HG02970 (cell line): ENCODE results near the gene CASP9.
"Not testable (repeated sequence)": the region's sequence is repeated elsewhere in the genome, so short reads cannot be mapped to it uniquely, and the experiment has no call there.

Experiments used
- ATAC-seq: cut with Tn5 transposase; IDR thresholded peaks from one replicate; pipeline ENCODE4 v1.9.1; 2021; ENCODE audit warnings: mild to moderate bottlenecking, moderate library complexity, moderate number of reproducible peaks; ENCODE audit not compliant: unreplicated experiment, low FRiP score

CASP9 gene

DNA sequence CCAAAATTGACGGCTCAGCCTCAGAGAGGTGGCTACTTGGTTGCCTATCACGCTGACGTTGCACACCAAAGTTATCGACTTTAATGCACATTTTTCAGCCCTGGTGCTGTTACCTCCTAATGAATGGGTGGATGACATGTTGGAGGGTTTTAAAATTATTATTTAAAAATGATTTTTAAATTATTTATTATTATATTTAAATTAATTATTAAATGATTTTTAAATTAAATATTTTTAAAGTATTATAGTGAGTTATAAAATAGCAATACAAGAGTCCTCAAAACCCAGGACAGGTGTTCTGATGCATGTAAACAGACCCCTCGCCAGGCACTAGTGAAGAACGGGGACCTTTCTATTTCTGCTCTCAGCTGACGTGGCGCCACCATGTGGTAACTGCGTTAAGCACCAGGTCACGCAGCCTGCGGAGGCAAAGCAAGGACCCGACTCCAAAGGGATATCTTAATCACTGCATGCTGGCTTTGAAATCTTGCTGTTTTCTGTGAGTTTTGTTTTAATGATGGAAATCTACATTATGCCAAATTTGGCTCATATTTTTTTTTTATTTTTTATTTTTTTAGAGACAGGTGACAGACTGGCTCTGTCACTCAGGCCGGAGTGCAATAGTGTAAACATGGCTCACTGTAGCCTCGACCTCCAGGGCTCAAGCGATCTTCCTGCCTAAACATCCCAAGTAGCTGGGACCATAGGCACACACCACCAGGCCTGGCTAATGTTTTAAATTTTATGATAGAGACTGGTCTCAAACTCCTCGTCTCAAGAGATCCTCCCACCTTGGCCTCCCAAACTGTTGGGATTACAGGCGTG is 22.6 kb downstream of the CASP9 start:
- ATAC-seq: no peak

DNA sequence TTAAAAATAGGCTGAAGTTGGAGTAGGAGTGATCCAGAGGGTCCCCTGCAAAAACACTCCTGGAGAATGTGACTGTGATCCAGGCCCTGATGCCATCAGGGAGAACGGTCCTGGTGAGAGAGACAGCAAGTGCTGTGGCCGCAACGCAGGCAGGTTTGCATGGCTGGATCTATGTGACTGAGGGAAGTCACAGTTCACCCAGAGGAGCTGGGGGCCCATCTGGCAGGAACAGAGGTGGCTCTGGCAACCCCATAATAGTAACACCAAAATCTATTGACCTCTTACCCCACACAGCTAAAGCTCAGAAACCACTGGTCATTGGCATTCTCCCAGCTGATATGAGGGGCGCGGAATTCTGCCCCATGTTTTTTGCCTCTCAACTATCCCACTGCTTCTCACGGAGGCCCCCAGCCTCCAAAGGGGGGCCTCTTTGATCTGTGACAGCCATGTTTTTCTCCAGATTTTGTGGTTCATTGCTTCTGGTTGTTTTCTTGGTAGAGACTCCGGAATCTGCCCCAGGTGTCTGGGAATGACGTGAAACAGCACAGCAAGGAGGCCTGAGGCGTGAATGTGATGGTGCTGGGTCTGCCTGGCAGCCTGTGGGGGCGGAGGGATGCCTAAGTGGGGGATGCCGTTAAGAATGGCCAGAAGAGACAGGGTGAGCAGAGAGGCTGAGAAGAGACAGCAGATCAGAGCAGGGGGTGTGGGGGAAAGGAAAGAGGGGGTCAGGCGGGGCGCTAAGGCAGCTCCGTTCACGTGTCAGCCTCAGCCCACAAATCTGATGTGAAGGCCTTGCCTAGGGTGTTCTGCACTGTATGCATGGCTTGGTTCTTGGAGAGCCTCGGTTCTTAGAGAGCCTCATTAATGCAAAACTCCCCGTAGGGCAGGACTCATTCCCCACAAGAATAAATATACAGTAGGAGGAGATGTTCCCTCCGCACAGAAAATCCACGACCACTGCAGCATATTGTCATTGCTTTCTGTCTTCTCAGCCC is 23.5 kb downstream of the CASP9 start:
- no peak for ATAC-seq

DNA sequence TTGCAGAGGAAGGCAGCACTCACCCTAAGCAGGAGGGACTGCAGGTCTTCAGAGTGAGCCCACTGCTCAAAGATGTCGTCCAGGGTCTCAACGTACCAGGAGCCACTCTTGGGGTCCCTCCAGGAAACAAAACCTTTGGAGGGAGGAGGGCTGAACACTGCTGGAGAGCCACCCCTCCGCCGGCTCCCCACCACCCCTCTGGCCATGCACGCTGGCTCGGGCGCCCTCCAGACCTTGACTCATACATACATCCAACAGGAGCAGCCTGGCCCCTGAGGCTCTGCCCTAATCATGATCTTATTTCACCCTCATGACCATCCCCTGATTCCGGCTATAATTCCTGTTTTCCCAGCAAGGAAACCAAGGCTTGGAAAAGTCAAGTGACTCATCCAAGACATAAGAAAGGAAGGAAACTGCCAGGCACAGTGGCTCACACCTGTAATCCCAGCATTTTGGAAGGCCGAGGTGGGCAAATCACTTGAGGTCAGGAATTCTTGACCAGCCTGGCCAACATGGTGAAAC is 30.1 kb downstream of the CASP9 start:
- ATAC-seq: no peak

DNA sequence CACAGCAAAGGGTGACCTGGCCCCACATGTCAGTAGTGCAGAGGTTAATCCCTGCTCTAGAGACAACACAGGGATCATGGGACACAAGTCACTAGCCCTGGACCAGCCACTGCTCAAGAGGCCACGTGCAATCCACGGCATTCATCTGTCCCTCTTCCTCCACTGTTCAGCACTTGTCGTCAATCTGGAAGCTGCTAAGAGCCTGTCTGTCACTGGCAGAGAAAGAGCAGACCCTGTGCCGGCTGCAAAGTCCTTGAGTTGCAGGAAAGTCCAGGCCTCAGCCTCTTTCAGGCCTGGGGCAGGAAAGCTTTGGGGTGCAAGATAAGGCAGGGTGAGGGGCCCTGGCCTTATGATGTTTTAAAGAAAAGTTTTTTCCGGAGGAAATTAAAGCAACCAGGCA is 31.4 kb downstream of the CASP9 start:
- no peak for ATAC-seq

DNA sequence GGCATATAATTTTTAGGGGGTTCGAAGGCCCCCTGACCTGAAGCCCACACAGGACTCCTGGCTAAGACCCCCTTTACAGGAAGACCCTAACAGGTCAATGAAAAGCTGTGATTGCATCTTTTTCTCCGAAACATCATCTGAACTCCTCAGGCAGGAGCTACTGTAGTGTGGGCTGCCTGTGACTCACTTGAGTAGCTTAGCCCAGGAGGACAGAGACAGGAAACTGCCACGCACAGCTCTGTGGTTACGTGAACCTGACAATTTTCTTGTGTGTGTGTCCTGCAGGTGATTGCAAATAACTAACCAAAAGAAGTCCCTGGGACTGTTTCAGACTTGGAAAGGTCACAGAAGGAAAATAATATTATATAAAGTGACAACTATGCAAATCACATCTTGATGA is 33.0 kb downstream of the CASP9 start:
- not testable (repeated sequence) for ATAC-seq

DNA sequence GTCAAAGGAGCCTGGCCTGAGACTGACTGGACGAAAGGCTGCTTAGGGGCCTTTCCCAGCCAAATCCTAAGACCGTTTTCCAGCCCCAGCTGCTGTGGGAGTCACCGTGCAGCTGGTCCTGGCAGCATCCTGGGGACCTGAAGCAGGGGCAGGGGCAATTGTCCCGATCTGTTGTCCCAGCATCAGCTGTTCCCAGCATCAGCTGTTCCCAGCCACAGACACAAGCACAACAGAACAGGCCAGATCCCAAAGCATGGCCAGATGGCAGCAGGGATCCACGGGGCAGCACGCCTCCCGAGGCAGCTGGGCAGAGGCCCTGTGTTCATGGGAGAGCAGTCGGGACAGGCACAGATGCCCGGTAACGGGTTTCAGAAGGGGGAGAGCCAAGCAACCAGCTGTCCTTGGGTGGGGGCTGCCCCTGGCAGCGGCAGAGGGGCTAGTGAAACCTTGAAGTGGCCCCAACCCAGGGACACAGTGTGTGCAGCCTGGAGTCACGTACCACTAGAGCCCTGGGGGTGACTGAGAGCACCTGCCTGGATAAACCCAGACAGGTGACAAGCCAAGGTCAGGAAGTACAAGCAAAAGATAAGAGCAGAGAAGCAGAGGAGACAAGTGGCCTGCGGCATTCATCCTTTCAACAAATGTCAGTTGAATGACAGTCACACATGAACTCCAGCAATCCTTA is 34.8 kb downstream of the CASP9 start:
- ATAC-seq: no peak

DNA sequence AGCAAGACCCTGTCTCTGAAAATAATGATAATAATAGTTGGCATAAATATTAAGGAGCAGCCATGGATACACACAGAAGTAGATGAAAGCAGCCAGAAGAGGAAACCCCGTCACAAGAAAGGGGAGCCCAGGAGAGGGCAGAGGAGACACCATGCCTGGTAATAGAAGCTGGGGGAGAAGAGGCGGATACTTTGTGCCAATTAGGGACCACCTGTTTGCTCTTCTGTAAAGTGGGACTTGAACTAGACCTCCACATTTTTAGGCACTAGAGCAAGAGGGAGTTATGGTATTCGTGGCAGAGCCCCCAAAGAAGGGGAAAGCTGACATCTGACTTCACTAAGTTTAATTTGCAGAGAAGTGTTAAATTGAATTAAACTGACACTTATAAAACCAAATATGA is 35.6 kb downstream of the CASP9 start:
- no peak for ATAC-seq

DNA sequence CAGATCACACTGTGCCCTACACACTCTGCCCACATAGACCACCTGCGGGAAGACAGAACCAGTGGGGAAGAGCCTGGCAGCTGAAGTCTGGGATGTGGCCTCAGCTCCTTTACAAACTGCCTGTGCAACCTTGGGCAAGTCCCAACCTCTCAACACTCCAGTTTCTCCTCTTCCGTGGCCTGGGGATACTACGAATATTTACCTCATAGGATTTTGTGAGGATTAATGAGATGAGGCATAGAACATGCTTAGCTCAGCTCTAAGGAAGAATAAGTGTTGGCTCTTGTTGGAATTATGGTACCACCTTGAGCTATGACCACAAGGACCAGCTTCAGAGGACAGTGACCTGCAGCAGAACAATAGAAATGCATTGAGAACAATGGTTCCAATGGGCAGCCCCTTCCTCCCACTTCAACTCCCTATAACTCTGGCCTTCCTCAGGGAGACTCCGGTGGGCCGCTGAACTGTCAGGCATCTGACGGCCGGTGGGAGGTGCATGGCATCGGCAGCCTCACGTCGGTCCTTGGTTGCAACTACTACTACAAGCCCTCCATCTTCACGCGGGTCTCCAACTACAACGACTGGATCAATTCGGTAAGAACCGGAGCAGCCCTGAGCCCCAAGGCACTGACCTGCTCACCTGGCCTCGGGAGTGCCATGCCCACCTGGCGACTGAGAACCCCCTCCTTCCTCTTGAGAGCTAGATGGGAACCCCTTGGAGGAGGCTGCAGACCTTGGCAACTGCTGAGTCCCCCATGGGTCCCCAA is 37.0 kb downstream of the CASP9 start:
- not testable (repeated sequence) for ATAC-seq

DNA sequence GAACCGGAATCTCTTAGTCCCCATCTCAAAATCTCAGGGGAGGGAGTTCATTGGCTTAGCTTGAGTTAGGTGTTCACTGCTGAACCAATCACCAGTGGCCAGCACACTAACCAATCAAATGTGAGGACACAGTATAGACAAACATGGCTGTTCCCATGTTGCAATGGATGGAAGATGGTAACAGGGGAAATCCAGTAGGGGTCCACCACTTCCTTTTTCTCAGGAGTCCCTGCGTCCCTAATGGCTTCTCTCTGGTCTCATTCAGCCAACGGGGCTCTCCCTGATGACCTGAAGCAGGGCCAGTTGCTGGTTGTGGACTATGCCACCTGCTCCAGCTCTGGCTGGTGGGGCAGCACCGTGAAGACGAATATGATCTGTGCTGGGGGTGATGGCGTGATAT is 38.4 kb downstream of the CASP9 start:
- ATAC-seq: no peak

DNA sequence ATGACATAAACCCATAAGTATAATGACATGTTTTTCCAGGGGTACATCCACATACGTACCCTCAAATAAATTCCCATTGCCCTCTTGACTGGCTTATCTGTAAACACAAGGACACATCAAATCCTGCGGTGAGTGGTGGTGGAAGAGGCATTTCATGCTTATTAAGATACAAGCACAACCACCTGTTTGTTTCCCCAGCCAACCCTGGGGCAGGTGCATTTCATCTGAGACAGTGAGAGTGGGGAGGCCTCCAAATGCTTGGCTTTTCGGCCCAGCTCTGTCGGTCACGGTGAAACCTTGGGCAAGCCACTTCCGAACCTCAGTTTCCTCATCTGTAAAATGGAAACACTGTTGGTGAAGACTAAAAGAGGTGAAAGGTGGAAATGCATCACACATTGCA is 39.6 kb downstream of the CASP9 start:
- ATAC-seq: not testable (repeated sequence)

DNA sequence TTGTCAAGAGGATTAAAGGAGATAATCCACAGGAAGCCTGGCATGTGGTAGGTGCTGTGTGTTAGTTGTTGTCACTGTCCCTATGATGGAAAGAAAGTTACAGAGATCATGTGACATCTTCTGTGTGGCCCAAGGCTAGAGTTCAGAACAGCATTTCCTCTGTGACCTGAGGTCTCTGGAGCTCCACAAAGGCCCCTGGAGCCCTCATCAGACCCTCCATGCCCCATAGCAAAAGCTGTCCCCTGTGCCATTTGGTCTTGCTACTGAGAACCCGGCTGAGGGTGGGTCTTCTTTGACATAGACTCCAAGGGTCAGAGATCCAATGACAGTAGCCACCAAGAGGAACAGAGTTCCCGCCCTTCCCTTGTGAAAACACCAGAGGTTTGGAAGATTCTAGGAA is 40.0 kb downstream of the CASP9 start:
- ATAC-seq: no peak

DNA sequence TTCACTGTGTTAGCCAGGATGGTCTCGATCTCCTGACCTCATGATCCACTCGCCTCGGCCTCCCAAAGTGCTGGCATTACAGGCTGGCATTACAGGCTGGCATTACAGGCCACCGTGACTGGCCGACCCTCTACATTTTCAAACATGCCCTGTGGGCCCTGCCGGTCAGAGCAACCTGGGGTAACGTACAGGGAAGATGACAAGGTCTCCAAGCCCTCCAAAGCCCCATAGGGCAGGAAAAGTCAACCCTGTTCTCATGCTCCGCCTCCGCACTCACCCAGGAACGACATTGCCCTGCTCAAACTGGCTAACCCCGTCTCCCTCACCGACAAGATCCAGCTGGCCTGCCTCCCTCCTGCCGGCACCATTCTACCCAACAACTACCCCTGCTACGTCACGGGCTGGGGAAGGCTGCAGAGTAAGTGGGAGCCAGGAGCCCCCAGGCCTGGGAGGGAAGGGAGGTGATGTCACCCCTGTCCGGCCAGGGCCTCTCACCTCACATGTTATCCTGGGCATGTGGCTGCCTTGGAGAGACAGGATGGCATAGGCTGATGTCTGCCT is 41.0 kb downstream of the CASP9 start:
- ATAC-seq: not testable (repeated sequence)

DNA sequence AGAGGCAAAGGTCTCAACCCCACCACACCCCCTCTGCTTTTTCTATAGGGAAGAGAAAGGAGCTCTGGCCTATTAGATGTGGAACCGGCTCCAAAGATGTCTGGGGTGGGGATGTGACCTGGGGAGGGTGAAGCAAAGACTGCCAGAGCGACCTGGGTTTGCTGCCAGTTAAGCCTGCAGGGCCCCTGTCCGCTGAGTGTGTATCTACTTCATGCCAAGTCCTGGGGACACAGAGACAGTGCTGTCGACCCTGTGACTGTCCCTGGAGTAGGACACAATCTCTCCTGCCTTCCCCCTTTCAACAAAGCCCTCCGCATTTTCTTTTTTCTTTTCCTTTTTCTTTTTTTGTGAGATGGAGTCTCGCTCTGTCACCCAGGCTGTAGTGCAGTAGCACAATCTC is 41.6 kb downstream of the CASP9 start:
- ATAC-seq: not testable (repeated sequence)

DNA sequence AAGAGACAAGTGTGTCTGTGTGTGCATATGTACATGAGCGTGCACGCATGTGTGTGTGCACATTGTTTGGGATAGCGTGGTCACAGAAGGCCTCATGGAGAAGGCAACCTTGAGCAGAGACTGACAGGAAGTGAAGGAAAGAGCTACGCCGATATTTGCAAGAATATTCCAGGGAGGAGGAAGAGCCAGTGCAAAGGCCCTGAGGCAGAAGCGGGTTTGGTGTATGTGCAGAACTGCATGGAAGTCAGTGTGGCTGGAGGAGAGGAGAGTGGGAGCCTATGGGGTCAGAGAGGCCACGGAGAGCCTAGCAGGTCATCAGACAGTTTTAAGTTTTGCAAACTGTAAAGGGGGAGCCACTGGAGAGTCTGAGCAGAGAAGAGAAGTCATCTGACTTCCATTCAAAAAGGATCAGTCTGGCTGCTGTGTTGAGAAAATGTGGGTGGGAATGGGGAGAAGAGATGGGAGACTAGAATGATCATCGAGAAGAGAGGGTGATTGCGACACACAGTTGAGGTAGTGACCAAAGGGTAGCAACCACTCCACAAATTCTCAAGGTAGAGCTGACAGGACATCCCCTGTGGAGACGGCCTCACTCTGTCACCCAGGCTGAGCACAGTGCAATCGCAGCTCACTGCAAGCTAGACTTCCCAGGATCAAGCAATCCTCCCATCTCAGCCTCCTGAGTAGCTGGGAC is 44.2 kb downstream of the CASP9 start:
- ATAC-seq: no peak

DNA sequence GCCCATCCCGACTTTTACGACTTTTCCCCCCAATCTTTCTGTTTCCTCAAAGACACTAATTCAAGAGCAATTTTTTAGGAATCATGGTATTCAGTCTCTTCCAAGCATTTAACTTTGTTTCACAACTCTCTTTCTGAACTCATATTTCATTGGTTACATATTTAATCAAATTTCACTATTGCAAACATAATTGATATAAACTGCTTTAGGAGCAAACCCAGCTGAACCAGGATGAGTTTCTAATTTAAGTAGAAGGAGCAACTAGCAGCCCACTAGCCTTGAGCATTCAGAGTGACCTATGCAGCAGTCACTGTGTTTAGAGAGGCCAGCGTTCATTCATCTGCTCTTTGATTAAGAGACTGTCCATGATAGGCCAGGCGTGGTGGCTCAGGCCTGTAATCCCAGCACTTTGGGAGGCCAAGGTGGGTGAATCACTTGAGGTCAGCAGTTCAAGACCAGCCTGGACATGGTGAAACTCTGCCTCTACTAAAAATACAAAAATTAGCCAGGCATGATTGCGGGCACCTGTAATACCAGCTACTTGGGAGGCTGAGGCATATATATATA is 46.3 kb downstream of the CASP9 start:
- ATAC-seq: no peak

DNA sequence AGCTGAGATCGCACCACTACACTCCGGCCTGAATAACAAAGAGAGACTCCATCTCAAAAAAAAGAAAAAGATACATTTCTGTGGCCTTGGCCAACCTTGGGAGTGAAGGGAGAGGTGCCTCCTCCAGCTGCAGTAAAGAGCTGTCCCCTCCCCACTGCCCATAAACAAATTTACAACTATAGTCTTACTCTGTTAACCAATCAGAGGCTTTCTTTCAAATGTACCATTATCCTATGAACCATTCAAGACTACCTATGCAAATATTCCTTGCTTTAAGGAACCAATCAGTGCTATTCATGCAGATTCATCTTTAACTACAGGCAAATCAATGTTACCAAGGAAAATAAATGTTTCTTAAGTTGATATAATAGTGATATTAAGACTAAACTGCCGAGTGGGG is 47.1 kb downstream of the CASP9 start:
- ATAC-seq: no peak

DNA sequence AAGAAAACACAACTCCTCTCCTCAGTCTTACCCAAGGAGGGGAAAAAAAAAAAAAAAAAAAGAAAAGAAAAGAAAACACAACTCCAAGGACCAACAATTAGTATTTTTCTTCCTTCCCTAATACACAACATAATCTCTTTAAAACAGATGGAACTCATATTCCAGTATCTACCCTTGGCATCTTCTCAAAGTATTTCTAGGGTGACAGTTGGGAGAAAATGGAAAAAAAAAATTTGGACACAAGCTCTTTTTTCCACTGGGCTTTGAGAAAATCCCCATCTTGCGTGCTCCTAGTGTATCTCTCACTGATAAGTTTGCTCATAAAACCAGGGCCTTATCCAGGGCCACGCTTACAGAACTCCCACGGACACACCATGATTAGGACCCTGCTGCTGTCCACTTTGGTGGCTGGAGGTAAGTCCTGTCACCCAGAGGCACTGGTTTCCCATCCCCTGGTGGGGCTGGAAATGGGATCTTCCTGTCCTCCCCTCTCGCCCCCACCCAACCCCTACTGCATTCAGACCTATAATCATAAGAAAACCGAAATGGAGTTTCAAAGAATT is 48.2 kb downstream of the CASP9 start, which contains the start of gene CELA2B:
Gene CELA2B (plus strand): TSS at position 353 of the 563 bp plus-strand sequence. CDS start 22 bp downstream, at position 375.
- no peak for ATAC-seq

DNA sequence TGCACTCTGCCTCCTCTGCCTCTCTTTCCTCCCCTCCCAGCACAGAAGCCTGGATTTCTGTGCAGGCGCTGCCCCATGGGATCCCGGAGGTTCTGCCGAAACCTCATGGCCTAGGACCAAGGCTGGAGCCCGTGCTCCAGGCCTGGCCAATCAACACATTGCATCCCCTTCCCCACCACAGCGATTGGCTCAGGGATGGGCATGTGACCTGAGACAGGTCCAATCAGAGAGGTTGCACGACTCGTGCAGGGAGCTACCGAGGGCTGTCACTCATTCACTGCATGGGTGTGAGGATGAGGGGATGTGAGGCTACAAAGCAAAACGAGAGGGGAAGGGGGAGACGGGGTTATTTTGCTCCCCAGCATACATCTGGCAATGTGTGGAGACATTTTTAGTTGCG is 51.4 kb downstream of the CASP9 start:
- no peak for ATAC-seq
